Heart left ventricle (tissue), 16 donors: ENCODE measurements around the gene SPATC1L. TPM values are rescaled to one million over a fixed set of nuclear protein-coding genes. Genes with fewer than 3 reads are reported as not detected.

Experiments used
- ATAC-seq, 4 donors: fragments of 200-7000 bp; cut with Tn5 transposase; one replicate each; pipeline ENCODE4 v1.9.1; 2020 to 2022; ENCODE audit warnings: moderate library complexity in 4 of 4, mild to moderate bottlenecking in 3 of 4, moderate number of reproducible peaks in 1 of 4
- DNase-seq, 5 donors: peaks; one replicate each; pipeline ENCODE4 v3.0.0-alpha.2; 2020
- H3K27ac ChIP-seq, 12 donors: fragments of 200-600 bp; sonication (generic) in 4 of 12; one replicate each; pipeline versions ENCODE4 v1.5.0 to v1.8.0; 2016 to 2022; ENCODE audit warnings: mild to moderate bottlenecking in 2 of 12
- H3K27me3 ChIP-seq, 9 donors: fragments of 200-600 bp; sonication (generic) in 2 of 9; one replicate each; pipeline versions ENCODE4 v1.5.1 to v1.8.0; 2016 to 2022; ENCODE audit warnings: mild to moderate bottlenecking in 3 of 9
- H3K36me3 ChIP-seq, 9 donors: fragments of 200-600 bp; sonication (generic) in 2 of 9; one replicate each; pipeline versions ENCODE4 v1.5.0 to v1.8.0; 2018 to 2022; ENCODE audit warnings: mild to moderate bottlenecking in 2 of 9
- H3K4me1 ChIP-seq, 12 donors: fragments of 200-600 bp; sonication (generic) in 4 of 12; one replicate each; pipeline versions ENCODE4 v1.5.0 to v1.8.0; 2016 to 2022; ENCODE audit warnings: mild to moderate bottlenecking in 3 of 12
- H3K4me3 ChIP-seq, 12 donors: fragments of 200-600 bp; sonication (generic) in 4 of 12; one replicate each; pipeline versions ENCODE4 v1.5.0 to v1.8.0; 2017 to 2022; ENCODE audit warnings: mild to moderate bottlenecking in 9 of 12, moderate library complexity in 4 of 12
- H3K9me3 ChIP-seq, 12 donors: fragments of 200-600 bp; sonication (generic) in 4 of 12; one replicate each; pipeline versions ENCODE4 v1.5.0 to v1.8.0; 2016 to 2022; ENCODE audit warnings: mild to moderate bottlenecking in 1 of 12
- CTCF ChIP-seq, 12 donors: fragments of 200-600 bp; sonication (generic) in 4 of 12; IDR thresholded peaks; one replicate each; pipeline versions ENCODE4 v1.5.0 to v1.8.0; 2018 to 2022; ENCODE audit warnings: antibody characterized with exemption in 12 of 12, mild to moderate bottlenecking in 5 of 12
- POLR2A ChIP-seq, 2 donors: fragments of 450-650 bp; IDR thresholded peaks; one replicate each; pipeline ENCODE4 v1.6.1; 2017; ENCODE audit warnings: antibody characterized with exemption in 2 of 2, mild to moderate bottlenecking in 2 of 2, moderate library complexity in 2 of 2
- whole genome bisulfite sequencing, 4 donors: extraction: QIAGEN DNeasy Blood & Tissue Kit in 2 of 4; methylation state at CpG; one replicate each; pipeline versions ENCODE4 v1.1.5 to v1.1.7; 2013 to 2018; 5-methylcytosine and 5-hydroxymethylcytosine counted together
- intact Hi-C, 10 donors: fragments of 100-400 bp; cut with DNase I; formaldehyde crosslinking; loops; one replicate each; pipeline versions ENCODE4 v1.11.1 to v1.14.2; 2022
- polyA plus RNA-seq, 2 donors: library from polyadenylated mRNA; stranded (reverse); fragments of 200-250 nt; gene quantifications; one replicate each; pipeline ENCODE4 v1.2.3, GENCODE V29; 2013
- total RNA-seq, 9 donors: library from RNA; depleted of rRNA in 2 of 9; stranded (reverse); fragments of >200 nt in 2 of 9; fragmentation: NEBNext Ultra II Directional in 3 of 9; extraction: Animal tissue kit (Norgen Biotek cat#: 25700) in 3 of 9; gene quantifications; one replicate each; pipeline versions ENCODE4 v1.1.0 to v1.2.4, GENCODE V29; 2016 to 2023
- donor health status: ischemic (EF 13 %, LVEDD 7.1; RV severe dilation, severe dysfunction).
- donor health status: healthy with polysubstance abuse.
- donor health status: DM: no; HTN: yes; CAD: no.
- donor health status: DM: no; HTN: no; CAD: no.
- donor health status: ischemic (EF 25% LVEDD 6.9; RV normal size, moderate dysfunction).
- donor health status: ischemic (EF 25% LVEDD 5.7; RV mildly dilated, moderate dysfunction).
- donor health status: healthy.
- donor health status: DM: yes; HTN: yes; CAD: no.
- donor health status: ischemic (EF 35%, LVEDD 5.7; RV mildly dilated, moderate dysfunction).
- donor health status: nonischemic (EF 11% LVEDD 7.7; RV severe dilation, severe dysfunction).
- donor health status: DM: yes; HTN: yes; CAD: no.
- donor health status: PGD.
- donor health status: ischemic (EF 29% LVEDD 5.4; RV normal size, mild dysfunction).
- donor health status: nonischemic (EF 23%, LVEDD 6.1; RV moderate dilation, normal function).

Gene SPATC1L
- total and polyA plus RNA-seq, 11 donors: 4.9 to 16.8 (median 10.6) TPM

DNA sequence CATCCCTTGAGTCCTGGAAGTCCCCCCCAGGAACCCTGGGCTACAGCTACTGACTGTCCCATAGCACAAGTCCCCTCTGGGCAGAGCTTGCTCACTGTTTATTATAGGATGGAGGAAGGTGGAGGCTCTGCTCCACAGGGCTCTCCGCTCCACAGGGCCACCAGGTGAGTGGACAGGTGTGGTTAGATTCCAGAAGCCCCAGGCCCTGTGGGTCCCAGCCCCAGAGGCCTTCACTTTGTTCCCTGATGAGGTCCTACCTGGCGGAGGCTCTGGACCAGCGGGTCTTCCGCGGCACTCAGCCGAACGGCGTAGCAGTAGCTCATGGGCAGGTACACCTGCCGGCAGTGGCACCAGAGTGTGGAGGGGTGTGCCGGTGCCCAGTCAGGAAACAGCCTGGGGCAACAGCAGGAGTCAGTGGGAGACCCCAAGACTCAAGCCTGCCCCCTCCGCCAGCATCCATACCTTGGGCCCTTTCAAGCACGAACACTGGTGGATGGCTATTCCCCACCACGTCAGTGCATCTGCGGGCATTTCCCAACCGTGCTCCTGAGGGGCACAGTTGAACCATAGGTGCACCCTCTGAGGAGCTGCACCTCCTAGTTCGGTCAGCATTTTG, 32.0 kb upstream of the SPATC1L start:
- H3K4me1 ChIP-seq: peaks cover 0 to 22% (median 0%) of the 10 kb centered on the region in 12 donors
- intact Hi-C loops: no loop called here
- no peaks in the 10 kb centered on the region for H3K9me3 ChIP-seq
- H3K27me3 ChIP-seq: no peaks in the 10 kb centered on the region
- H3K36me3 ChIP-seq: peaks cover 0 to 75% (median 46%) of the 10 kb centered on the region in 9 donors
- H3K4me3 ChIP-seq: no peak overlapping the region
- no peak overlapping the region for H3K27ac ChIP-seq
- DNase-seq (peak in 1 of 5 donors; percentile 9), ATAC-seq (no peak)
- 89 to 97% (median 94%) methylated on average over 7 to 16 of the region's 16 CpGs for WGBS, 4 donors
- no peak for TF ChIP-seq CTCF (IDR thresholded peaks at IDR 0.05)
- no peak for TF ChIP-seq POLR2A (IDR thresholded peaks at IDR 0.05)

DNA sequence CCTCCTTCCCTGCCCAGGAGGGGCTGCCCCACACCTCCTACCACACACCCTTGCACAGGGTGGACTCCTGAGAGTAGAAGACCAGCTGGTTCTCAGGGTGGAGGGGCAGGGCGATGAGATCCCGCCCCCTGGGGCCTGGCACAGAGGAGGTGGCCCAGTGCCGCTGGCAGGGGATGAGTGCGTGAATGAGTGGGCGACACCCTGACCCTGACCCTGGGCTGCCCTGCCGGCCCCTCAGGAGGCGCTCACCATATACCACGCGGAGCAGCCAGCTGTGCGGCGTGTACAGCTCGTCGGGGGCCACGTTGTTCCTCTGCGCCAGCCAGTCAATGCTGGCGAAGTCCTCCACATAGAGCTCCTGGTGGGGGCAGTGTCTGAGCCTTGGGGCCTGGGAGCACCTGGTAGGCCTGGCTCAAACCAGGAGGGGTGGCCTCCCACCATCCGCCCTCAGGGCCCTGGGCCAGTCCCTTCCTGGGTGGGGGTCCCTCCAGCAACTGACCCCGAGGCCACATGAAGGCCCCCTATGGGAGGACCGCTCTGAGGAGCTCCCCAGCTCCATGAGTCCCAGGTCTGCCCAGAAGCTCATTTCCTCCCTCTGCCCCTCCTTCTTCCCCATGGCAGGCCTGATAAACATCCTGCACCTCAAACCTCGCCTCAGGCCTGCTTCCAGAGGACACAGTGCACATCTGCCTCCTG, 31.3 kb upstream of the SPATC1L start:
- Histone ChIP-seq H3K27me3 (no peaks in the 10 kb centered on the region), H3K27ac (no peak overlapping the region), H3K36me3 (peaks cover 0 to 78% (median 48%) of the 10 kb centered on the region in 9 donors), H3K4me3 (no peak overlapping the region), H3K9me3 (no peaks in the 10 kb centered on the region), H3K4me1 (peaks cover 0 to 21% (median 0%) of the 10 kb centered on the region in 12 donors)
- DNase-seq: peak in 1 of 5 donors; percentile 13
- TF ChIP-seq CTCF (IDR thresholded peaks at IDR 0.05) (no peak), POLR2A (IDR thresholded peaks at IDR 0.05) (no peak)
- ATAC-seq: no peak
- intact Hi-C loops: no loop called here
- WGBS, 4 donors: 84 to 93% (median 89%) methylated on average over 16 to 20 of the region's 20 CpGs

GRCh38 chr21:46214478-46215340, 30.4 kb upstream of the SPATC1L start:
- Histone ChIP-seq H3K9me3 (no peaks in the 10 kb centered on the region), H3K4me3 (no peak overlapping the region), H3K27ac (no peak overlapping the region), H3K27me3 (no peaks in the 10 kb centered on the region), H3K36me3 (peaks cover 0 to 79% (median 46%) of the 10 kb centered on the region in 9 donors), H3K4me1 (peaks cover 0 to 12% (median 0%) of the 10 kb centered on the region in 12 donors)
- TF ChIP-seq POLR2A (IDR thresholded peaks at IDR 0.05) (no peak), CTCF (IDR thresholded peaks at IDR 0.05) (no peak)
- ATAC-seq: no peak
- intact Hi-C loops: no loop called here
- 91 to 96% (median 95%) methylated on average over 20 to 27 of the region's 27 CpGs for WGBS, 4 donors
- DNase-seq: peak in 1 of 5 donors; percentile 17
